H9 (cell line): ENCODE measurements around the gene UTP18. TPM values are rescaled to one million over a fixed set of nuclear protein-coding genes. Genes with fewer than 3 reads are reported as not detected.

Experiments used
- DNase-seq: peaks from one replicate; pipeline ENCODE4 v3.0.0-alpha.2; 2017
- H2AFZ ChIP-seq: one replicate; pipeline ENCODE4 v1.6.1; 2013; ENCODE audit warnings: mild to moderate bottlenecking, low read length, control low read depth, moderate library complexity
- H2AK5ac ChIP-seq: 2 replicates; pipeline ENCODE4 v1.6.1; 2013; ENCODE audit warnings: low read length, control low read depth, mixed read lengths; ENCODE audit not compliant: insufficient read length
- H2BK120ac ChIP-seq: one replicate; pipeline ENCODE4 v1.6.1; 2013; ENCODE audit warnings: low read depth, mild to moderate bottlenecking, low read length, control low read depth, inconsistent platforms; ENCODE audit not compliant: poor library complexity, severe bottlenecking
- H2BK12ac ChIP-seq: 2 replicates; pipeline ENCODE4 v1.6.1; 2013; ENCODE audit warnings: low read length, control low read depth, mixed read lengths, low read depth; ENCODE audit not compliant: insufficient read length
- H2BK15ac ChIP-seq: 2 replicates; pipeline ENCODE4 v1.6.1; 2013; ENCODE audit warnings: low read depth, low read length, control low read depth
- H2BK20ac ChIP-seq: one replicate; pipeline ENCODE4 v1.6.1; 2013; ENCODE audit warnings: low read depth, mild to moderate bottlenecking, low read length, control low read depth, inconsistent platforms; ENCODE audit not compliant: poor library complexity, severe bottlenecking
- H2BK5ac ChIP-seq: 2 replicates; pipeline ENCODE4 v1.6.1; 2013; ENCODE audit warnings: low read length, control low read depth, mixed read lengths; ENCODE audit not compliant: insufficient read length
- H3K14ac ChIP-seq: 2 replicates; pipeline ENCODE4 v1.6.1; 2013; ENCODE audit warnings: low read length, control low read depth; ENCODE audit not compliant: insufficient read depth
- H3K18ac ChIP-seq: 2 replicates; pipeline ENCODE4 v1.6.1; 2013; ENCODE audit warnings: low read depth, mild to moderate bottlenecking, mixed read lengths, low read length, control low read depth; ENCODE audit not compliant: insufficient read length
- H3K23ac ChIP-seq: 2 replicates; pipeline ENCODE4 v1.6.1; 2013; ENCODE audit warnings: low read length, control low read depth, mixed read lengths, low read depth; ENCODE audit not compliant: insufficient read length
- H3K23me2 ChIP-seq: 2 replicates; pipeline ENCODE4 v1.6.1; 2013; ENCODE audit warnings: low read depth, mild to moderate bottlenecking, mixed read lengths, low read length, control low read depth; ENCODE audit not compliant: insufficient read length, poor library complexity, severe bottlenecking
- H3K27ac ChIP-seq: 2 replicates; pipeline ENCODE4 v1.5.1; 2013; ENCODE audit warnings: low read length, control low read depth, mixed read lengths, low read depth; ENCODE audit not compliant: insufficient read length
- H3K27me3 ChIP-seq: 2 replicates; pipeline ENCODE4 v1.6.1; 2013; ENCODE audit warnings: low read length, control low read depth, inconsistent platforms; ENCODE audit not compliant: insufficient read depth
- H3K4ac ChIP-seq: 2 replicates; pipeline ENCODE4 v1.6.1; 2013; ENCODE audit warnings: low read depth, mild to moderate bottlenecking, control low read depth, inconsistent platforms, low read length, moderate library complexity
- H3K4me1 ChIP-seq: 2 replicates; pipeline ENCODE4 v1.6.1; 2013; ENCODE audit warnings: low read length, control low read depth, inconsistent platforms; ENCODE audit not compliant: insufficient read depth
- H3K4me2 ChIP-seq: 2 replicates; pipeline ENCODE4 v1.6.1; 2013; ENCODE audit warnings: low read length, control low read depth, mixed read lengths; ENCODE audit not compliant: insufficient read length, insufficient read depth
- H3K56ac ChIP-seq: 2 replicates; pipeline ENCODE4 v1.6.1; 2013; ENCODE audit warnings: low read depth, mild to moderate bottlenecking, mixed read lengths, low read length, control low read depth; ENCODE audit not compliant: insufficient read length
- H3K79me1 ChIP-seq: 2 replicates; pipeline ENCODE4 v1.6.1; 2013; ENCODE audit warnings: low read depth, mild to moderate bottlenecking, moderate library complexity, low read length, control low read depth, inconsistent platforms; ENCODE audit not compliant: insufficient read depth, poor library complexity, severe bottlenecking
- H3K79me2 ChIP-seq: 2 replicates; pipeline ENCODE4 v1.6.1; 2013; ENCODE audit warnings: low read length, control low read depth, inconsistent platforms; ENCODE audit not compliant: insufficient read depth
- H3K9ac ChIP-seq: 2 replicates; pipeline ENCODE4 v1.6.1; 2013; ENCODE audit warnings: low read length, control low read depth, mixed read lengths; ENCODE audit not compliant: insufficient read length; ENCODE audit errors: extremely low read depth
- H3K9me3 ChIP-seq: one replicate; pipeline ENCODE4 v1.6.1; 2013; ENCODE audit warnings: low read depth, low read length, inconsistent platforms; ENCODE audit not compliant: control insufficient read depth
- H3T11ph ChIP-seq: one replicate; pipeline ENCODE4 v1.6.1; 2013; ENCODE audit warnings: mild to moderate bottlenecking, low read length, control low read depth, inconsistent platforms
- H4K20me1 ChIP-seq: one replicate; pipeline ENCODE4 v1.6.1; 2013; ENCODE audit not compliant: control insufficient read depth, insufficient read length, insufficient read depth
- H4K5ac ChIP-seq: 2 replicates; pipeline ENCODE4 v1.6.1; 2013; ENCODE audit warnings: low read depth, mild to moderate bottlenecking, mixed read lengths, low read length, control low read depth; ENCODE audit not compliant: insufficient read length
- H4K8ac ChIP-seq: replicated peaks from 2 replicates; pipeline ENCODE4 v1.6.1; 2013; ENCODE audit warnings: low read length, control low read depth, mixed read lengths, low read depth; ENCODE audit not compliant: insufficient read length
- H4K91ac ChIP-seq: 2 replicates; pipeline ENCODE4 v1.6.1; 2013; ENCODE audit warnings: low read depth, mild to moderate bottlenecking, moderate library complexity, mixed read lengths, low read length, control low read depth; ENCODE audit not compliant: insufficient read length
- H3K27ac Mint-ChIP-seq, 3 experiments: 2 replicates in 2 of 3; 3 replicates in 1 of 3; pipeline ENCODE4 v1.8.0; 2020 to 2021; ENCODE audit warnings: mixed read lengths in 3 of 3, mild to moderate bottlenecking in 1 of 3, moderate library complexity in 1 of 3
- H3K27me3 Mint-ChIP-seq: 2 replicates; pipeline ENCODE4 v1.8.0; 2021; ENCODE audit warnings: low read depth, mild to moderate bottlenecking, moderate library complexity, mixed read lengths
- H3K36me3 Mint-ChIP-seq, 3 experiments: 2 replicates in 2 of 3; 3 replicates in 1 of 3; pipeline ENCODE4 v1.8.0; 2020 to 2021; ENCODE audit warnings: low read depth in 3 of 3, mixed read lengths in 3 of 3; ENCODE audit not compliant: insufficient read depth in 1 of 3
- H3K4me1 Mint-ChIP-seq, 2 experiments: 2 replicates each; pipeline ENCODE4 v1.8.0; 2020; ENCODE audit warnings: mixed read lengths in 2 of 2
- H3K4me3 Mint-ChIP-seq, 2 experiments: 2 replicates in 1 of 2; 3 replicates in 1 of 2; pipeline ENCODE4 v1.8.0; 2020 to 2021; ENCODE audit warnings: mild to moderate bottlenecking in 2 of 2, mixed read lengths in 2 of 2, moderate library complexity in 1 of 2
- H3K9me3 Mint-ChIP-seq, 2 experiments: 2 replicates in 1 of 2; 3 replicates in 1 of 2; pipeline ENCODE4 v1.8.0; 2020; ENCODE audit warnings: mild to moderate bottlenecking in 2 of 2, mixed read lengths in 2 of 2, moderate library complexity in 1 of 2
- WGBS: extraction: QIAGEN DNeasy Blood & Tissue Kit; methylation state at CpG from one replicate; pipeline ENCODE4 v1.1.7; 2013; ENCODE audit warnings: missing lambda C conversion rate, low lambda C conversion rate, mixed read lengths; ENCODE audit not compliant: insufficient read length; ENCODE audit errors: extremely low coverage; 5-methylcytosine and 5-hydroxymethylcytosine counted together
- total RNA-seq: library from RNA; stranded (reverse); gene quantifications from 2 replicates; pipeline ENCODE4 v1.2.1, GENCODE V29; 2021
- TF ChIP-seq, protein P1 (sequence below): fragments of 200-600 bp; sonication (generic); conservative IDR thresholded peaks from 3 replicates; pipeline ENCODE4 v1.8.0; 2021; ENCODE audit warnings: antibody characterized with exemption, mild to moderate bottlenecking

The UTP18 gene
- total RNA-seq, 1 experiment from 2014 or later = 79.5 TPM

- Histone ChIP-seq H2AK5ac (no peak overlapping the region), H4K5ac (no peak overlapping the region), H3K4ac (no peak overlapping the region), H3K56ac (no peak overlapping the region), H2BK12ac (no peak overlapping the region), H3K23ac (no peak overlapping the region), H2BK15ac (no peak overlapping the region), H4K91ac (no peak overlapping the region), H4K20me1 (no peaks in the 10 kb centered on the region), H3K4me2 (no peak overlapping the region), H3K9me3 (no peaks in the 10 kb centered on the region), H3K27ac (no peak overlapping the region), H3K9ac (no peak overlapping the region), H3K27me3 (no peaks in the 10 kb centered on the region), H3K79me1 (peaks cover 4% of the 10 kb centered on the region), H3K14ac (no peak overlapping the region), H3T11ph (no peak overlapping the region), H2BK20ac (no peak overlapping the region), H3K18ac (no peak overlapping the region), H2AFZ (no peak overlapping the region), H3K23me2 (peaks cover 8% of the 10 kb centered on the region), H3K79me2 (peaks cover 26% of the 10 kb centered on the region), H2BK120ac (no peak overlapping the region), H4K8ac (no peak overlapping the region), H2BK5ac (no peak overlapping the region), H3K4me1 (peaks cover 4% of the 10 kb centered on the region; the same call in 1 of the 2 replicates)
- WGBS = no CpG with 5 or more reads among the region's 3 CpGs
- Mint-ChIP-seq H3K4me1 (peaks cover 12 to 19% of the 10 kb centered on the region in 2 experiments), H3K4me3 (no peak overlapping the region), H3K27me3 (peaks cover 1% of the 10 kb centered on the region; the same call in 1 of the 2 replicates), H3K9me3 (peaks cover 2 to 4% of the 10 kb centered on the region in 2 experiments; a peak in 2 of 5 replicates), H3K36me3 (peaks cover 34 to 72% (median 60%) of the 10 kb centered on the region in 3 experiments), H3K27ac (no peak overlapping the region; a peak in 1 of 7 replicates)
- TF ChIP-seq, protein P1, sequence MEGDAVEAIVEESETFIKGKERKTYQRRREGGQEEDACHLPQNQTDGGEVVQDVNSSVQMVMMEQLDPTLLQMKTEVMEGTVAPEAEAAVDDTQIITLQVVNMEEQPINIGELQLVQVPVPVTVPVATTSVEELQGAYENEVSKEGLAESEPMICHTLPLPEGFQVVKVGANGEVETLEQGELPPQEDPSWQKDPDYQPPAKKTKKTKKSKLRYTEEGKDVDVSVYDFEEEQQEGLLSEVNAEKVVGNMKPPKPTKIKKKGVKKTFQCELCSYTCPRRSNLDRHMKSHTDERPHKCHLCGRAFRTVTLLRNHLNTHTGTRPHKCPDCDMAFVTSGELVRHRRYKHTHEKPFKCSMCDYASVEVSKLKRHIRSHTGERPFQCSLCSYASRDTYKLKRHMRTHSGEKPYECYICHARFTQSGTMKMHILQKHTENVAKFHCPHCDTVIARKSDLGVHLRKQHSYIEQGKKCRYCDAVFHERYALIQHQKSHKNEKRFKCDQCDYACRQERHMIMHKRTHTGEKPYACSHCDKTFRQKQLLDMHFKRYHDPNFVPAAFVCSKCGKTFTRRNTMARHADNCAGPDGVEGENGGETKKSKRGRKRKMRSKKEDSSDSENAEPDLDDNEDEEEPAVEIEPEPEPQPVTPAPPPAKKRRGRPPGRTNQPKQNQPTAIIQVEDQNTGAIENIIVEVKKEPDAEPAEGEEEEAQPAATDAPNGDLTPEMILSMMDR = no peak
- DNase-seq = no peak
Observed at GRCh38 chr17:51256101-51256500, 4.2 kb upstream of the UTP18 start.
